IPS-20b (cell line): Measurements from ENCODE around the gene ADAMTSL1.

Experiments used
- H3K27ac ChIP-seq: one replicate; pipeline ENCODE4 v1.5.1; 2013; ENCODE audit warnings: low read length
- H3K27me3 ChIP-seq: 2 replicates; pipeline ENCODE4 v1.6.1; 2013; ENCODE audit warnings: mild to moderate bottlenecking, low read length, inconsistent platforms; ENCODE audit not compliant: insufficient read depth
- H3K36me3 ChIP-seq: 2 replicates; pipeline ENCODE4 v1.6.1; 2013; ENCODE audit warnings: low read depth, mild to moderate bottlenecking, inconsistent platforms, low read length, moderate library complexity; ENCODE audit not compliant: insufficient read depth
- H3K4me1 ChIP-seq: 2 replicates; pipeline ENCODE4 v1.6.1; 2013; ENCODE audit warnings: mild to moderate bottlenecking, control low read depth, inconsistent platforms, low read length, moderate library complexity; ENCODE audit not compliant: insufficient read depth
- H3K4me3 ChIP-seq: 2 replicates; pipeline ENCODE4 v1.5.1; 2013; ENCODE audit warnings: mild to moderate bottlenecking, low read length, inconsistent platforms
- H3K9ac ChIP-seq: 2 replicates; pipeline ENCODE4 v1.6.1; 2013; ENCODE audit warnings: low read depth, mild to moderate bottlenecking, inconsistent platforms, low read length, moderate library complexity
- H3K9me3 ChIP-seq: 2 replicates; pipeline ENCODE4 v1.6.1; 2013; ENCODE audit warnings: mild to moderate bottlenecking, low read depth, low read length, inconsistent platforms; ENCODE audit not compliant: insufficient read depth

Gene ADAMTSL1

DNA sequence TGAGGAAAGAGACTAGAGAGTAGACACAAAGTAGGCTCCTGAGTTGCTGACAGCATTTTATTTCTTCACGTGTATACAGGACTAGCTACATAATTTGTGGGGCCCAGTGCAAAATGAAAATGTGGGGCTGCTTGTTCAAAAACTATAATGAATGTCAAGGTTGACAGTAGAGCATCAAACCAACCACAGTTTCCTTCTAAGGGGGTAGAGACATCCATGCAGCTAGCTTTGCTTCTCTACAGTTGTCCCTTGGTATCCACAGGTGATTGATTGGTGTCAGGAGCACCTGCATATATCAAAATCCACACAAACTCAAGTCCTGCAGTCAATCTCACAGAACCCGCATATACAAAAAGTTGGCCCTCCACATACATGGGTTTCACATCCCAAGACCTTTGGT, 429.5 kb downstream of the ADAMTSL1 start:
- Histone ChIP-seq H3K36me3 (no peaks in the 10 kb centered on the region), H3K27ac (no peak overlapping the region)

DNA sequence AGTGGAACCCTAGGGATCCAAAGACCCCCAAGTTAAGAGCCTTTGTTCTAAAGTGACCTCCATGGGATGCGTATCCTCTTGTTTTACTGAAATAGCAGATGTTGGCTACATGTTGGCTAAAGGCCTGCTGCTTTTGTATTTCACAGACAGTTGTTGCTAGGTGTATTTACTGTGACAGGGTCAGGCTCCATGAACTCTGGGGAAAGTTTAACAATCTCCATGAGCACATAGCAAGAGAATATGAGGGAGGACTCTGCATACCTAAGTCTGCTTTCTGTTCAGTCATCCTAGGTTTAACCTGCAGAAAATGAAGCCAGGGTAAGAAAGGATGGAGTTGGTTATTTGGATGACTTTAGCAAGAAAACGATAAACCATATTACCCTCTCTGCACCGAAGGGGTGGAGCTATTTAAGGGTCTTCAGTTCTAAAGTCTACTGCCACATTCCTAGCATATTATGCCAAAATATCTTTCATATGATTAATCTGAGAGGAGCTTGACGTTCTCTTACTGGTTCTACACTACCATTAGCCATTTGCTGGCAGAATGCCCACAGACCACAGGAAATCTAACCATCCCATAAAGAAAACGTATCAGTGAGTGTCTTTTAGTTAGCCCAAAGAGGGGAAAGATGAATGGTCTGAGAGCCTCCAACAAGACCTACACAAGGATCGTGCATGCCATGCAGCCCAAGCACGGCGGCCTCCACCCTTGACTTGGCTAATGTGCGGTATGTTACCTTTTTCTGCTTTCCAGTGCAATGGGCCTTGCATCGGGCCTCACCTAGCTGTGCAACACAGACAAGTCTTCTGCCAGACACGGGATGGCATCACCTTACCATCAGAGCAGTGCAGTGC, 431.3 kb downstream of the ADAMTSL1 start:
- H3K27ac ChIP-seq, result no peak overlapping the region
- H3K4me1 ChIP-seq, result no peaks in the 10 kb centered on the region; the same call in 1 of the 2 replicates
- H3K9me3 ChIP-seq, result no peaks in the 10 kb centered on the region
- no peaks in the 10 kb centered on the region for H3K36me3 ChIP-seq
- H3K27me3 ChIP-seq, result no peaks in the 10 kb centered on the region
- H3K9ac ChIP-seq, result no peak overlapping the region
- H3K4me3 ChIP-seq, result no peak overlapping the region

More for the DNA sequence above, 429.5 kb downstream of the ADAMTSL1 start:
- no peak overlapping the region for H3K4me3 ChIP-seq
- H3K27me3 ChIP-seq, result no peaks in the 10 kb centered on the region
- H3K9me3 ChIP-seq, result no peaks in the 10 kb centered on the region
- no peak overlapping the region for H3K9ac ChIP-seq
- no peaks in the 10 kb centered on the region for H3K4me1 ChIP-seq

DNA sequence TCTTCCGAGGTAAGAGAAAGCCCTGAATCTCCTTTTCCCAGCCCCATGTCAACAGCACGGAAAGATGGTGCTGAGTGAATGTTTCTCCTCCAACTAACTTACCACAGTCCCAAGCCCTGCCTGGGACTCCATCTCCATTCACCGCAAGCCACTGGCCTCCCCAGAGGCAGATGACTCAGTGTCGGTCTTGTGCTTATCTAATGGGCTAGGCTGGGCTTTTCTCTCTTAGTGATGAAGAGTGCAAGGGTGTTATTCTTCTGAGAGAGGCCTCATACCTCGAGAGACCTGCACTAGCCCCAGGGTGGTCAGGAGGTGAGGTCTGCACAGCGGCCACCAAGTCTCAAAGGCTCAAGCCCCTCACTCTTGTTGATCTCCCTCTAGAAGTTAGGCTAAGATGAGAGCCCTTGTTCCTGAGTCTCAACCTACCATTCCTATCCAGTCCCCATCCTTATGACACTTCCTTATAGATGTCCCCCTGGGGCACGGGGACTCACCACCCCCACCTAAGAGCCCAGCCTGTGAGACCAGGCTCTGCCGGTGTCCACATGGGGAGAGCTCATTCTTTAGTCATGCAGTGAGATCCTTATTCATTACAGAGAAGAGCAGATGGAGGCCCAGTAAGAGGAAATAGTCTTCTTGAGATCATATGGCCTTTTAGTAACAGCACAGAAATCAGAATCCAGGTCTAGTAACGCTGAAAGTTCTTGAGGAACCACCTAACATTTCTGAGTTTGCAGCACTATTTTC, 432.1 kb downstream of the ADAMTSL1 start:
- Histone ChIP-seq H3K4me1 (peaks cover 3% of the 10 kb centered on the region; the same call in 1 of the 2 replicates), H3K9me3 (no peaks in the 10 kb centered on the region), H3K9ac (no peak overlapping the region), H3K27ac (no peak overlapping the region), H3K4me3 (no peak overlapping the region), H3K36me3 (no peaks in the 10 kb centered on the region), H3K27me3 (no peaks in the 10 kb centered on the region)

DNA sequence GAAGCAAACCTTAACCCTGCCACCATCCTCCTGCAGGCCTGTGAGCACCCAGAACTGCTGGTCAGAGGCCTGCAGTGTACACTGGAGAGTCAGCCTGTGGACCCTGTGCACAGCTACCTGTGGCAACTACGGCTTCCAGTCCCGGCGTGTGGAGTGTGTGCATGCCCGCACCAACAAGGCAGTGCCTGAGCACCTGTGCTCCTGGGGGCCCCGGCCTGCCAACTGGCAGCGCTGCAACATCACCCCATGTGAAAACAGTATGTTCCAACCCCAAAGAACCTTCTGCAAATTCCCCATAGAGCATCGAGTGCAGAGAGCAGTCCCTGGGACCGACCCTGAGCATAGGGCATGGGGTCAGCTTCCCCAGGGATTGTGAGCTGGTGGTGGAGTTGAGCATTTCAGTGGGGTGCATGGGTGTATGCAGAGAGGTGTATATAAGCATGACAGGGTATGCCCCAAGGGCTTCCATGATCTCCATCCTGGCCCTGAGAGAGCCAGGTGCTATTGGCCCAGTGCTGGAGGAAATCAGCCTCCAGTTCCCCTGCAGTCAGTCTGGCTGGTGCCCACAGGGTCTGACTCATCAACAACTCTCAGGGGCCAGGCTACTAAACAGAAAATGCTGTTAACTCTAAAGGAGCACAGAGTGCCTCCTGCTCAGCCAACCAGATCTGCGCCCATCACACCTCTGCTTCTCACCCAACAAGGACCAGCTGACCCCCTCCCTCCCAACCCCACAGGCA, 432.9 kb downstream of the ADAMTSL1 start:
- Histone ChIP-seq H3K9me3 (no peaks in the 10 kb centered on the region), H3K36me3 (no peaks in the 10 kb centered on the region), H3K4me3 (no peak overlapping the region), H3K27me3 (no peaks in the 10 kb centered on the region), H3K9ac (no peak overlapping the region), H3K27ac (no peak overlapping the region), H3K4me1 (peaks cover 11% of the 10 kb centered on the region)

DNA sequence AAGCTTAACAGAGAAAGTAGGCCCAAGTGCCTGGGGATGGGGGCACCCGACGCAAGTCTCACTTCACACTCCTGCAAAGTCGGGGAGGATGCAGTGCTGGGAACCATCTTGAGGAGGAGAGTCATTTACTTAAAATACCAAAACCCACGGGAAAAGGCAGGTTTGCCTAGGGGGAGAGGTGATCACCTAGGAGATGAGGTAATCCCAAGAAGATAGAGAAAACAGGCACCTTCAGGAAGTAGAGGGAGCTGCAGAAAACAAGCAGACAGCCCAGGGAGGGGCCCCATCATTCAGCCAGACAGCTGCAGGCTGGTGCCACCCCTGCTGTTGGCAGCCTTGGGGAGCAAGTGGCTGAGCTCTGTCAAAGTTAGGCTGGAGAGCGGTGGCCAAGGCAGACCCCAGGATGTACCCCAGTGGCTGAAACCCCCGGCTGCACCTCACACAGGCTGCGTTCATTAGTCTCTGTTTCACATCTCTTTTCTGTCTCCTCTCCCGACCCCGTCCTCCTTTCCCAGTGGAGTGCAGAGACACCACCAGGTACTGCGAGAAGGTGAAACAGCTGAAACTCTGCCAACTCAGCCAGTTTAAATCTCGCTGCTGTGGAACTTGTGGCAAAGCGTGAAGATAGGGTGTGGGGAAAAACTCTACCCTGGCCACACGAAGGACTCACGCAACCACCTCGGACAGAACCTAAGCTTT, 434.1 kb downstream of the ADAMTSL1 start:
- no peak overlapping the region for H3K27ac ChIP-seq
- no peaks in the 10 kb centered on the region for H3K36me3 ChIP-seq
- H3K4me3 ChIP-seq, result no peak overlapping the region
- H3K9ac ChIP-seq, result no peak overlapping the region
- no peaks in the 10 kb centered on the region for H3K27me3 ChIP-seq
- H3K9me3 ChIP-seq, result no peaks in the 10 kb centered on the region
- H3K4me1 ChIP-seq, result peaks cover 14% of the 10 kb centered on the region

DNA sequence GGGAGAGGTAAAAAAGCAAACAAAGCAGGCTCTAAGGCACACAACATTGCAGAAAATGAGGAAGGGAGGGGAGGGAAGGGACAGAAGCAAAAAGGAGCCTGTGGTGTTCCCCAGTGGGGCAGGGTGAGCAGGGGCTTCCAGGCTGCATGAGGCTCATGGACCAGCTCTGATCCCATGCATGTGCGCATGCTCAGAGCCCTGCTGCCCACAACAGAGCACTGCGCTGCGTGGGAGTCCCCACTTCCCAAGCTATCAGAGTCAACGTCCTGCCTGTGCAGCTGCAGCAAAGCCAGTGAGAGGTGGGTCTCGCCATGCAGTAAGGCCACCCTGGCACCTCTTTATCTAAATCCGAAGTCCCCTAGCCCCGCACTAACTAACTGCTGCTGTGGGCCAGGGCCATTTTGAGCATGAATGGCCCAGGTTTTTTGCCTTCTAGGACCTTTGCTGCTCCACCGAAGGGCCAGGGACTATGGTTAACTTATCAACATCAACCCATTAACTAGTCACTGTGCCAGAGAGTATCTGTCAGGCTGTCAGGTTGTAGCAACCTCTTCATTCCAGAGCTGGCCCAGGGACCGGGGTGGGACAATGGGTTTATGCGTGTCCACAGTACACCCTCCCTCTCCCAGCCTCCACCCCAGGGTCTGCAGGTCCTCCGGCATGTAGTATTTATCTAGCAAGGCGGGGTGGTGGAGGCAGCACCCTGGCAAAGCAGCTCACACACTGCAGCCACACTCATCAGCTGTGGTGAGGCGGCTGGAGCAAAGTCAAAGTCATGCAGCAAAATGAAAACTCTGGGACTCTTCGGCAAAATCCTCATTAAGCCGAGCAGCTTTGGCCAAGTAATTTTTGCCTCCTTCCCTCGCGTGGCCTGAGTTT, 435.4 kb downstream of the ADAMTSL1 start:
- Histone ChIP-seq H3K4me3 (no peak overlapping the region), H3K9me3 (no peaks in the 10 kb centered on the region), H3K36me3 (no peaks in the 10 kb centered on the region), H3K27ac (no peak overlapping the region), H3K4me1 (peaks cover 14% of the 10 kb centered on the region), H3K27me3 (no peaks in the 10 kb centered on the region), H3K9ac (no peak overlapping the region)

DNA sequence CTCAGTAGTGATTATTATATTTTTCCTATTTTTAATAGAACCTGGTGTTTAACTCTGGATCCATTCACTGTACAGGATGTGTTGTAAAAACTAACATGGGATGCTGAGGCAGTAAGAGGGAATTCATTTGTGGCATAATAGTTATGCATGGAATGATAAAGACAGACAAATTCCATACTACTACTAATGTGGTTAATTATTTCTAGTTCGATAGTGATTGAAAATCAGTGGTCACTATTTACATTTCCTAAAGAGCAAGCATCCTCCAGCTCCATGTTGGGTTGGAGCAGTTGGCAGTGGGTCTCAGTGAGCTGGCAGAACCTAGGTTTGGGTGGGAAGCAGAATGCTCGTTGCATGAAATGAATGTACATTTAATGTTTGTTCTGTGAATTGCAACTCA, 436.5 kb downstream of the ADAMTSL1 start:
- no peak overlapping the region for H3K4me3 ChIP-seq
- H3K27me3 ChIP-seq, result no peaks in the 10 kb centered on the region
- H3K27ac ChIP-seq, result no peak overlapping the region
- no peaks in the 10 kb centered on the region for H3K36me3 ChIP-seq
- no peak overlapping the region for H3K9ac ChIP-seq
- H3K9me3 ChIP-seq, result no peaks in the 10 kb centered on the region
- H3K4me1 ChIP-seq, result peaks cover 14% of the 10 kb centered on the region

DNA sequence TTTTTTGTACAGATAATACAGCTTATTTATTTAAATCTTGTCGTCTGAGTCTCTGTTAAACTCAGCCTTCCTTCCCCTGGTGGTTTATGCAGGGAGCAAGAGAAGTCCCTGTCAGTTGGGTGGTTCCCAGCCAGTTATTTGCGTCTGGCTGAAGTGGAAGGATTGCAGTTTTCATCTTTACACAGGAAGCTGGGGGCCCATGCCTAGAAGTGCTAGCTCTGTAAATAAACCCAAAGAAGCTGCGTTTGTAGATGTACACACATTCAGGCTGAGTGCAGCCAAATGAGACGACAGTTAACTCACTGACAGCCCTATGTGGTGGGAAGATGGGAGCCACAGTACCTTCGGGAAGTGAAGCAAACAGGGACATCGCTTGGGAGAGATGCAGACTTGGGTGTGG, 437.0 kb downstream of the ADAMTSL1 start:
- no peak overlapping the region for H3K27ac ChIP-seq
- H3K4me1 ChIP-seq, result peaks cover 14% of the 10 kb centered on the region
- no peak overlapping the region for H3K4me3 ChIP-seq
- no peaks in the 10 kb centered on the region for H3K36me3 ChIP-seq
- no peaks in the 10 kb centered on the region for H3K9me3 ChIP-seq
- no peak overlapping the region for H3K9ac ChIP-seq
- no peaks in the 10 kb centered on the region for H3K27me3 ChIP-seq

DNA sequence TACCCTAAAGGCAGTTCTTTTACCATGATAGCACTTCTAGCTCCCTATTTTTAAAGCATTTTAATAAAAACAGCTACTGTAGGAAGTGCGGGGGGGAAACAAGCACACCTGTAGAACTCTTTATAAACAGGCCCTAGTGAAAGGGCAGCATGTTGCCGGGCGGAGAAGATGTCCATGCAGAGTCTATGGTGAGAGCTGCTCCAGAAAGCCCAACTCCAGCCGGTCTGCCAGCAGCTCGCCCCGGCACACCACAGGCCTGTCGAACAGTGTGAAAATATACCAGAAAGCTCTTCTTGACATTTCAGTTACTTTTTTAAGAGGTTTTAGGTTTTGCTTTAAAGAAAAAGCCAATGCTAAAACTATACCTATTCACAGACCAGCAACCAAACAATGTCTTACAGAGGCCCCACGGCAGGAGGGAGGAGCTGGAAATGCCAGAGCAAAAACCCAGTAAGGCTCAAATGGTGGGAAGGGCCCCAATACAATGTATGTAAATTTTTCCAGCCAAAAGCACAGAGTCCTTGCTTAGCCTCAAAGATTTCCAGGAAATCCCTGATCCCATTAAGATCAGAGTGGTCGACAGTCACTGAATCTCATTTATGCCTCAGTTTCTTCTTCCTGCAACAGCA, 437.9 kb downstream of the ADAMTSL1 start:
- peaks cover 14% of the 10 kb centered on the region for H3K4me1 ChIP-seq
- no peaks in the 10 kb centered on the region for H3K36me3 ChIP-seq
- no peaks in the 10 kb centered on the region for H3K9me3 ChIP-seq
- H3K27me3 ChIP-seq, result no peaks in the 10 kb centered on the region
- no peak overlapping the region for H3K27ac ChIP-seq
- H3K9ac ChIP-seq, result no peak overlapping the region
- peak overlapping the region; percentile 16; the same call in 1 of the 2 replicates for H3K4me3 ChIP-seq
